Activated naive CD4-positive, alpha-beta T cell treated with anti-CD3 and anti-CD28 coated beads, Interleukin-2, amount 10 ng/mL, durations not matched to agents 7 days and 5 days (primary cell): ENCODE measurements around the gene TAC1.
"Not testable (repeated sequence)": the region's sequence is repeated elsewhere in the genome, so short reads cannot be mapped to it uniquely, and the experiment has no call there.

Experiments used
- CTCF ChIA-PET: fragments of 350-600 bp; sonication (Branson Sonifier 250); formaldehyde crosslinking; loops from one replicate; lab custom pipeline; 2021; ENCODE audit warnings: antibody characterized with exemption; lab: Charles Lee
- DNase-seq: peaks from one replicate; pipeline ENCODE4 v3.0.0-alpha.2; 2020
- H3K27ac Mint-ChIP-seq: one replicate; pipeline ENCODE4 v1.8.0; 2021; ENCODE audit warnings: mild to moderate bottlenecking, moderate library complexity, mixed read lengths
- H3K27me3 Mint-ChIP-seq: one replicate; pipeline ENCODE4 v1.8.0; 2021; ENCODE audit warnings: mild to moderate bottlenecking, mixed read lengths
- H3K36me3 Mint-ChIP-seq: one replicate; pipeline ENCODE4 v1.8.0; 2021; ENCODE audit warnings: mixed read lengths
- H3K4me1 Mint-ChIP-seq: one replicate; pipeline ENCODE4 v1.8.0; 2021; ENCODE audit warnings: mixed read lengths
- H3K4me3 Mint-ChIP-seq: one replicate; pipeline ENCODE4 v1.8.0; 2021; ENCODE audit warnings: mild to moderate bottlenecking, moderate library complexity, mixed read lengths
- H3K9me3 Mint-ChIP-seq: one replicate; pipeline ENCODE4 v1.8.0; 2021; ENCODE audit warnings: mixed read lengths

TAC1 gene

GRCh38 chr7:97770850-97771249 lies 39.0 kb downstream of the TAC1 start:
- H3K9me3 Mint-ChIP-seq = no peaks in the 10 kb centered on the region
- CTCF ChIA-PET = no interaction called here
- H3K4me1 Mint-ChIP-seq = no peaks in the 10 kb centered on the region
- no peak for DNase-seq
- H3K36me3 Mint-ChIP-seq = no peaks in the 10 kb centered on the region
- H3K4me3 Mint-ChIP-seq = no peak overlapping the region
- H3K27ac Mint-ChIP-seq = no peak overlapping the region
- no peaks in the 10 kb centered on the region for H3K27me3 Mint-ChIP-seq

DNA sequence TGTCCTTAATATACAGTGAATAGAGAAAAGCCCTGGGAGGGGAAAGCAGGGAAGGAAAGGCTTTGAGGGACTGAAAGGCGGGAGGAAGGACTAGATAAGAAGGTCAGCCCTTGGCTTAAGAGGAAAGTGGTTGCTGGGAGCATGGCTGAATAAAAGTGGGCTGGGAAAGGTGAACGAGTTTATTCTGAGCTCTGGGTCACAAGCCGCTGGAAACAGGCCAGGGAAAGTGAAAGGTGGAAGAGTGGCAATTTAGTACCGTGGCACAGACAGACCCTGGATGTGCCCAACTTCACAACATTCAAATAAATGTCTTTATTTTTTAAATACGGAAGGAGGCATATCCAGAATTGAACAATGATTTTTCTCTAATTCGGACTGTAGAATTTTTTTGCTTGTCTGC lies 39.7 kb downstream of the TAC1 start:
- no peak overlapping the region for H3K27ac Mint-ChIP-seq
- no peaks in the 10 kb centered on the region for H3K27me3 Mint-ChIP-seq
- no peaks in the 10 kb centered on the region for H3K4me1 Mint-ChIP-seq
- no peak for DNase-seq
- H3K36me3 Mint-ChIP-seq = no peaks in the 10 kb centered on the region
- CTCF ChIA-PET = no interaction called here
- no peaks in the 10 kb centered on the region for H3K9me3 Mint-ChIP-seq
- H3K4me3 Mint-ChIP-seq = no peak overlapping the region

DNA sequence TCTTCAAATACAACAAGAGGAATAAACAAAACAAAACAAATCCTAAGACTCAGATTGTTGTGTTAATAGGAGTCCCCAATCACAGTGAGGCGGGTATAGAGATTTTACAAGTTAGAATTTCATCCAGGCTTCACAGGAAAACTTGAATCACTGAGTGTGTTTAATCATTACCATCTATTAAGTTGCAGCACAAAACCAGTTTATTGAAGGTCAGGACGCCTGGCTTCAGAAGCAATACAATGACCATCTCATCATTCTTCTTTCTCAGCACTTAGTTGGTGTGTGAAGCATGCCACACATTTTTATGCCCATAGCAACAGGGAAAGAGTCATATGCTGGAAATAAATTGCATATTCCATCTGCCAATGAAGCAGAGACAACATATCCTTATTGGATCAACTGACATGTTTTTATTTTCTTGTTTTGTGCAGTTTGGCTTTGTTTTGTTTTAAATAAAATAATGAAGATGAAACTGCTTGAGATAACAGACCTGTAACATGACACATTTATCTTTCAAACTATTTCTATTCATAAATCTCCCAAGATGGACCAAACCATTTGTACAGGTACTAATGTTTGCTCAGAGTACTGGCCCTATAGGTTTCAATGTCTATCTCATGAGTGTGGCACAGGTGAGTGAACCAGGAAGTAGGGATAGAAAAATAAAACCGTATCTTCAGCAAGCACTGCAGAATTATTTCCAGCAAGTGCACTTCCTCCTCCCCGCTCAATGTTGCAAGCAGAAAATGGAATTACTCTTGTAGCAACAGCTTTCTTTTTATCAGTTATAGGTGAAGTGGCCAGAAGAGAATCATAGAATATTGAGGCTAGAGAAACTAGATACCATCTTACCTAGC lies 40.4 kb downstream of the TAC1 start:
- H3K36me3 Mint-ChIP-seq = no peaks in the 10 kb centered on the region
- no peaks in the 10 kb centered on the region for H3K27me3 Mint-ChIP-seq
- CTCF ChIA-PET = no interaction called here
- H3K4me3 Mint-ChIP-seq = no peak overlapping the region
- H3K4me1 Mint-ChIP-seq = no peaks in the 10 kb centered on the region
- no peak for DNase-seq
- H3K27ac Mint-ChIP-seq = no peak overlapping the region
- H3K9me3 Mint-ChIP-seq = no peaks in the 10 kb centered on the region

DNA sequence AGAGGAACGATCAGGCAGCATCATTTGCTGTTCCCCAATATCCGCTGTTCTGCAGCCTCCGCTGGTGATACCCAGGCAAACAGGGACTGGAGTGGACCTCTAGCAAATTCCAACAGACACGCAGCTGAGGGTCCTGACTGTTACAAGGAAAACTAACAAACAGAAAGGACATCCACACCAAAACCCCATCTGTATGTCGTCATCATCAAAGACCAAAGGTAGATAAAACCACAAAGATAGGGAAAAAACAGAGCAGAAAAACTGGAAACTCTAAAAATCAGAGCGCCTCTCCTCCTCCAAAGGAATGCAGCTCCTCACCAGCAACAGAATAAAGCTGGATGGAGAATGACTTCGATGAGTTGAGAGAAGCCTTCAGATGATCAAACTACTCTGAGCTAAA lies 54.5 kb downstream of the TAC1 start:
- H3K36me3 Mint-ChIP-seq, DNase-seq, H3K4me3 Mint-ChIP-seq, CTCF ChIA-PET, H3K4me1 Mint-ChIP-seq, H3K27me3 Mint-ChIP-seq, H3K27ac Mint-ChIP-seq, H3K9me3 Mint-ChIP-seq: not testable (repeated sequence)
